Left ventricle myocardium inferior (tissue), 1 donor: ENCODE measurements around the gene ADAMTSL1. TPM values are rescaled to one million over a fixed set of nuclear protein-coding genes. Genes with fewer than 3 reads are reported as not detected.

ENCODE experiments used
- DNase-seq: peaks from one replicate; pipeline ENCODE4 v3.0.0-alpha.2; 2020
- H3K27ac ChIP-seq: fragments of 200-600 bp; replicated peaks from 2 replicates; pipeline ENCODE4 v1.8.0; 2021
- H3K27me3 ChIP-seq: fragments of 200-600 bp; 2 replicates; pipeline ENCODE4 v1.8.0; 2021; ENCODE audit warnings: low read depth
- H3K36me3 ChIP-seq: fragments of 200-600 bp; 2 replicates; pipeline ENCODE4 v1.8.0; 2021
- H3K4me1 ChIP-seq: fragments of 200-600 bp; 2 replicates; pipeline ENCODE4 v1.8.0; 2021
- H3K4me3 ChIP-seq: fragments of 200-600 bp; 2 replicates; pipeline ENCODE4 v1.8.0; 2021; ENCODE audit warnings: mild to moderate bottlenecking, moderate library complexity
- H3K9me3 ChIP-seq: fragments of 200-600 bp; replicated peaks from 2 replicates; pipeline ENCODE4 v1.8.0; 2021
- intact Hi-C: fragments of 100-400 bp; cut with micrococcal nuclease; formaldehyde crosslinking; loops from one replicate; pipeline ENCODE4 v1.11.0; 2022
- total RNA-seq: library from RNA; stranded (reverse); fragmentation: NEBNext Ultra II Directional; extraction: Animal tissue kit (Norgen Biotek cat#: 25700); gene quantifications from one replicate; pipeline ENCODE4 v1.2.1, GENCODE V29; 2021
- TF ChIP-seq, protein P1 (sequence below): fragments of 200-600 bp; IDR thresholded peaks from 2 replicates; pipeline ENCODE4 v1.8.0; 2021; ENCODE audit warnings: antibody characterized with exemption, mild to moderate bottlenecking, borderline replicate concordance
- donor health status: DM: no; HTN: yes; CAD: no; lungs with severe emphysema.

Gene ADAMTSL1
- total RNA-seq, 1 donor from 2014 or later, result 1.7 TPM

DNA sequence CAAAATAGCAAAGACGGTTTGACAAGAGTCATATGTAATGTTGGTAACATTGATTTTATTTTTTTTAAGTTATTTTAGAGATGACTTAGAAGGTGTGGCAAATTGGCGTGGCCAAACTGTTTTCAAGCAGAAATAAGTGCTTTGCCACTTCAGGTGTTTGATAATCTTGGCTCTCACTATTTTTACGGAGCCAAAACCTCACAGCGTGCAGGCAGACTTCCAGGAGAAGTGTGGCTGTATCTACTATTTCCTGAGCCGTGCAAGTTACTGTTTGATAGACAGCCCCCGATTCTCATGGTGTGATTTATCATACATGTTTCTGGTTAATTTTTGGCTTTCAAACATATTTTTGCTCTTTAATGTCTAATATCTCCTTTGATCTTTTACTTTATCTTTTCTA, 269.5 kb downstream of the ADAMTSL1 start:
- H3K9me3 ChIP-seq, result no peaks in the 10 kb centered on the region
- no peak overlapping the region for H3K27ac ChIP-seq
- TF ChIP-seq, protein P1, sequence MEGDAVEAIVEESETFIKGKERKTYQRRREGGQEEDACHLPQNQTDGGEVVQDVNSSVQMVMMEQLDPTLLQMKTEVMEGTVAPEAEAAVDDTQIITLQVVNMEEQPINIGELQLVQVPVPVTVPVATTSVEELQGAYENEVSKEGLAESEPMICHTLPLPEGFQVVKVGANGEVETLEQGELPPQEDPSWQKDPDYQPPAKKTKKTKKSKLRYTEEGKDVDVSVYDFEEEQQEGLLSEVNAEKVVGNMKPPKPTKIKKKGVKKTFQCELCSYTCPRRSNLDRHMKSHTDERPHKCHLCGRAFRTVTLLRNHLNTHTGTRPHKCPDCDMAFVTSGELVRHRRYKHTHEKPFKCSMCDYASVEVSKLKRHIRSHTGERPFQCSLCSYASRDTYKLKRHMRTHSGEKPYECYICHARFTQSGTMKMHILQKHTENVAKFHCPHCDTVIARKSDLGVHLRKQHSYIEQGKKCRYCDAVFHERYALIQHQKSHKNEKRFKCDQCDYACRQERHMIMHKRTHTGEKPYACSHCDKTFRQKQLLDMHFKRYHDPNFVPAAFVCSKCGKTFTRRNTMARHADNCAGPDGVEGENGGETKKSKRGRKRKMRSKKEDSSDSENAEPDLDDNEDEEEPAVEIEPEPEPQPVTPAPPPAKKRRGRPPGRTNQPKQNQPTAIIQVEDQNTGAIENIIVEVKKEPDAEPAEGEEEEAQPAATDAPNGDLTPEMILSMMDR, result no peak
- no peaks in the 10 kb centered on the region for H3K27me3 ChIP-seq
- peaks cover 4% of the 10 kb centered on the region for H3K4me1 ChIP-seq
- no peak overlapping the region for H3K4me3 ChIP-seq
- no peaks in the 10 kb centered on the region for H3K36me3 ChIP-seq
- DNase-seq, result no peak
- intact Hi-C loops, result no loop called here

DNA sequence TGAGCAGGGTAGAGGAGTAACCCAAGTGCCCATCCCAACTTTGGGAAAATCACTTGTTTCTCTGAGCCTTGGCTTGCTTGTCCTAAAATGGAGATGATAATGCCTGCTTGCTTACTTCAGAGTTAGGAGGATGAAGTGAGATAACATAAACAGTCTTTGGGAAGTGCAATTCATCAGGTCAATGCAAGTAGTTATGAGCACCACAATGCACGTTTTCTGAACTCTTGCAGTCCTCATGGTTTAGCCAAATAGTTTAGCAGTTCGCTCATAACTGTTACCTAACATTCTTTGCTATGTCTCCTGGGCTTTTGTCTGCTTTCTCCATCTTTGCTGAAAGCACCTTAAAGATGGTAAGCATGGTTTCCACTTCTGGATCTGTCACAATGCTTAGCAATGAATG, 270.0 kb downstream of the ADAMTSL1 start:
- H3K36me3 ChIP-seq, result no peaks in the 10 kb centered on the region
- H3K4me1 ChIP-seq, result peaks cover 4% of the 10 kb centered on the region
- no peaks in the 10 kb centered on the region for H3K27me3 ChIP-seq
- DNase-seq, result no peak
- H3K4me3 ChIP-seq, result no peak overlapping the region
- TF ChIP-seq, protein P1, result no peak
- no peak overlapping the region for H3K27ac ChIP-seq
- H3K9me3 ChIP-seq, result no peaks in the 10 kb centered on the region
- intact Hi-C loops, result no loop called here

DNA sequence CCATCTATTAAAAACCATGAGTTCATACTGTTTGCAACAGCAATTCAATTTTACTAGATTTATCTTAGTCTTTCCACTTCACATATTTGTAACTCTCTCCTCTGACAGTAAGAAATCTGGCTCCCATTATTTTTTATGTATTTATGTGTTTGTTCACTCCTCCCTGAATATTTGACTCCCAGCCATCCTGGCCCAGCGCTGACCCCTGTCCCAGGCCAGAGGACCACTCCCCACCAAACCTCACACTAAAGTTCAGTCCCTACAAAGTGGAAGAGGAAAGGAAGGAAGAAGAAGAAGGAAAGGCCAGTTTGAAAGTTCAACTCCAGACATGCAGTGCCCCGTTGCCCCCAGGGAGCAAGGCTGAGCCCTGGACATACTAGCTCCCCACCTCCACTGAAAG, 271.8 kb downstream of the ADAMTSL1 start:
- Histone ChIP-seq H3K36me3 (no peaks in the 10 kb centered on the region), H3K4me3 (no peak overlapping the region), H3K9me3 (no peaks in the 10 kb centered on the region), H3K27me3 (no peaks in the 10 kb centered on the region), H3K27ac (no peak overlapping the region), H3K4me1 (peaks cover 4% of the 10 kb centered on the region)
- no peak for DNase-seq
- TF ChIP-seq, protein P1, result no peak
- intact Hi-C loops, result no loop called here

DNA sequence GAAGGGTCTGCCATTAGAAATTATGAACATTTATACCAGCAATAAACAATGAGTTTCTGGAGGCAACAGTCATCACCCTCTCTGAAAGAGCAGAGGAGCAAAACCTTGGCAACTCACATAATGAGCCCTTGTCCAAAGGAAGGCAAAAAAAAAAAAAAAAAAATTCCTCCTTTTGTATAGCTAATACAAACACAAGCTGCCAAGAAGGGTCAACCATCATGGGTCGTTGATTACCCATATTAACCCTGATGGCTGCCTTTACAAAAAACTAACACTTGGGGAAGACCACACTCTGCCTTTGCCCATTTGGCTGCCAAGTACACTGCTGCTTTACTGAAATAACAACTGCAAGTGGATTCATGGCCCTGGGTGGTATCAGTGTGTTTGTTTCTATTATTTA, 272.7 kb downstream of the ADAMTSL1 start:
- Histone ChIP-seq H3K36me3 (no peaks in the 10 kb centered on the region), H3K4me1 (peaks cover 4% of the 10 kb centered on the region), H3K9me3 (no peaks in the 10 kb centered on the region), H3K4me3 (no peak overlapping the region), H3K27ac (no peak overlapping the region), H3K27me3 (no peaks in the 10 kb centered on the region)
- TF ChIP-seq, protein P1, result no peak
- DNase-seq, result no peak
- intact Hi-C loops, result no loop called here

DNA sequence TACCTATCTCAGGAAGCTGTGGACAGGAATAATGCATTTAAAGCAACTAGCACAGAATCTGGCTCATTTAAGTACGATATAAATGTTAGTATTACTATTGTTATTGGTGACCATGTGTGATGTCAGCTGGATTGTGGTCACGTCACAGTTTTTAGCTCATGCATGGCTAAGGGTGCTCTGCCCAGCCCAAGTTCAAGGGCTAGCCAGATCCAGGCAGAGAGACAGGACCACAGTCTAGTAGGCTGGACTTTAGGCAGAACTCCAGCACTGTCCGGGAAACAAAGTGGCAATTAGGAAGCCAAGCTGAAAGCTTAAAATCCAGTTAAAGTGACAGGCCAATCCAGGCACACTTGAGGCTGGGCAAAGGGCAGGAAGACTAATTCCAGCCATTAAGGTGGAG, 273.6 kb downstream of the ADAMTSL1 start:
- DNase-seq, result no peak
- H3K27ac ChIP-seq, result no peak overlapping the region
- no peaks in the 10 kb centered on the region for H3K27me3 ChIP-seq

More for the DNA sequence above, 273.6 kb downstream of the ADAMTSL1 start:
- no peak overlapping the region for H3K4me3 ChIP-seq
- peaks cover 4% of the 10 kb centered on the region for H3K4me1 ChIP-seq
- intact Hi-C loops, result no loop called here
- no peaks in the 10 kb centered on the region for H3K36me3 ChIP-seq
- TF ChIP-seq, protein P1, result no peak
- H3K9me3 ChIP-seq, result no peaks in the 10 kb centered on the region
